GM23338 (cell line): ENCODE data around the gene NRP1. TPM values are rescaled to one million over a fixed set of nuclear protein-coding genes. Genes with fewer than 3 reads are reported as not detected.

Source experiments
- ATAC-seq: fragments of 200-7000 bp; cut with Tn5 transposase; 3 replicates; pipeline ENCODE4 v1.9.1; 2020
- DNase-seq: peaks from one replicate; pipeline ENCODE4 v3.0.0-alpha.2; 2015; ENCODE audit warnings: low spot score
- H2AFZ ChIP-seq: fragments of 200-600 bp; sonication (generic); 2 replicates; pipeline ENCODE4 v1.8.0; 2016; ENCODE audit warnings: antibody characterized with exemption, mild to moderate bottlenecking, moderate library complexity
- H3F3A ChIP-seq: fragments of 200-600 bp; sonication (generic); replicated peaks from 2 replicates; pipeline ENCODE4 v1.8.0; 2017; ENCODE audit warnings: antibody characterized with exemption, mixed run types, low read depth
- H3K27ac ChIP-seq: fragments of 200-600 bp; sonication (generic); 2 replicates; pipeline ENCODE4 v1.6.1; 2016; ENCODE audit warnings: low read depth
- H3K27me3 ChIP-seq: fragments of 200-600 bp; sonication (generic); 2 replicates; pipeline ENCODE4 v1.8.0; 2016; ENCODE audit warnings: mild to moderate bottlenecking, mixed run types, moderate library complexity; ENCODE audit not compliant: insufficient read depth
- H3K36me3 ChIP-seq: fragments of 200-600 bp; sonication (generic); 2 replicates; pipeline ENCODE4 v1.8.0; 2016; ENCODE audit warnings: mild to moderate bottlenecking; ENCODE audit not compliant: insufficient read depth
- H3K4me1 ChIP-seq: fragments of 200-600 bp; sonication (generic); 2 replicates; pipeline ENCODE4 v1.8.0; 2016; ENCODE audit warnings: mild to moderate bottlenecking, moderate library complexity; ENCODE audit not compliant: insufficient read depth
- H3K4me2 ChIP-seq: fragments of 200-600 bp; sonication (generic); 2 replicates; pipeline ENCODE4 v1.7.1; 2017; ENCODE audit warnings: mixed run types
- H3K4me3 ChIP-seq: fragments of 200-600 bp; sonication (generic); 2 replicates; pipeline ENCODE4 v1.6.1; 2016; ENCODE audit warnings: mixed run types
- H3K79me2 ChIP-seq: fragments of 200-600 bp; sonication (generic); replicated peaks from 2 replicates; pipeline ENCODE4 v1.8.0; 2017; ENCODE audit warnings: mild to moderate bottlenecking; ENCODE audit not compliant: insufficient read depth
- H3K9me2 ChIP-seq: fragments of 200-600 bp; sonication (generic); 2 replicates; pipeline ENCODE4 v1.8.0; 2017; ENCODE audit not compliant: insufficient read depth
- H4K20me1 ChIP-seq: fragments of 200-600 bp; sonication (generic); replicated peaks from 2 replicates; pipeline ENCODE4 v1.8.0; 2017; ENCODE audit warnings: mild to moderate bottlenecking; ENCODE audit not compliant: insufficient read depth
- H3K27ac Mint-ChIP-seq: 2 replicates; pipeline ENCODE4 v1.8.0; 2020; ENCODE audit warnings: inconsistent platforms, mild to moderate bottlenecking, moderate library complexity, mixed read lengths
- H3K27me3 Mint-ChIP-seq: 3 replicates; pipeline ENCODE4 v1.8.0; 2022; ENCODE audit warnings: low read depth, mild to moderate bottlenecking, moderate library complexity, mixed read lengths, inconsistent platforms; ENCODE audit not compliant: insufficient read depth, poor library complexity
- H3K36me3 Mint-ChIP-seq: 3 replicates; pipeline ENCODE4 v1.8.0; 2021; ENCODE audit warnings: low read depth, mild to moderate bottlenecking, inconsistent platforms, moderate library complexity, mixed read lengths
- H3K4me1 Mint-ChIP-seq: 3 replicates; pipeline ENCODE4 v1.8.0; 2020; ENCODE audit warnings: mild to moderate bottlenecking, inconsistent platforms, mixed read lengths
- H3K4me3 Mint-ChIP-seq: 3 replicates; pipeline ENCODE4 v1.8.0; 2021; ENCODE audit warnings: moderate library complexity, mild to moderate bottlenecking, inconsistent platforms, mixed read lengths
- H3K9me3 Mint-ChIP-seq: 3 replicates; pipeline ENCODE4 v1.8.0; 2020; ENCODE audit warnings: moderate library complexity, mild to moderate bottlenecking, inconsistent platforms, mixed read lengths
- CREB1 ChIP-seq: fragments of 250-450 bp; sonication (Bioruptor Pico); IDR thresholded peaks from 2 replicates; pipeline ENCODE4 v1.5.0; 2020; ENCODE audit warnings: low read depth, mild to moderate bottlenecking, moderate library complexity
- EZH2 ChIP-seq: fragments of 200-600 bp; sonication (generic); IDR thresholded peaks from one replicate; pipeline ENCODE4 v1.8.0; 2017; ENCODE audit warnings: antibody characterized with exemption, mild to moderate bottlenecking, low read depth; ENCODE audit not compliant: unreplicated experiment
- EZH2phosphoT487 ChIP-seq: fragments of 200-600 bp; sonication (generic); IDR thresholded peaks from one replicate; pipeline ENCODE4 v1.8.1; 2018; ENCODE audit warnings: antibody characterized with exemption; ENCODE audit not compliant: unreplicated experiment
- JUNB ChIP-seq: IDR thresholded peaks from one replicate; pipeline ENCODE4 v1.6.1; 2016; ENCODE audit warnings: antibody characterized with exemption; ENCODE audit not compliant: unreplicated experiment
- NANOG ChIP-seq: IDR thresholded peaks from 2 replicates; pipeline ENCODE4 v1.6.1; 2016; ENCODE audit warnings: antibody characterized with exemption, borderline replicate concordance
- POLR2AphosphoS5 ChIP-seq: IDR thresholded peaks from 2 replicates; pipeline ENCODE4 v1.6.1; 2016; ENCODE audit warnings: antibody characterized with exemption, low read depth
- STAT1 ChIP-seq: IDR thresholded peaks from one replicate; pipeline ENCODE4 v1.6.1; 2016; ENCODE audit warnings: antibody characterized with exemption; ENCODE audit not compliant: unreplicated experiment
- ZNF114 ChIP-seq: fragments of 250-450 bp; sonication (Bioruptor Pico); IDR thresholded peaks from 2 replicates; pipeline ENCODE4 v1.5.0; 2020; ENCODE audit warnings: mild to moderate bottlenecking, moderate library complexity
- ZNF331 ChIP-seq: fragments of 250-450 bp; sonication (Bioruptor Pico); IDR thresholded peaks from 2 replicates; pipeline ENCODE4 v1.5.0; 2020; ENCODE audit warnings: low read depth, mild to moderate bottlenecking, moderate library complexity
- polyA plus RNA-seq: library from polyadenylated mRNA; unstranded; fragments of >200 nt; fragmentation: Nextera tagmentation; extraction: Ambion mirVana; gene quantifications from 2 replicates; pipeline ENCODE4 v1.2.1, GENCODE V29; 2016
- total RNA-seq: library from RNA; depleted of rRNA; stranded (reverse); fragments of >200 nt; shearing (Covaris generic); gene quantifications from 2 replicates; pipeline ENCODE4 v1.2.3, GENCODE V29; 2014
- TF ChIP-seq, protein P1 (sequence below): IDR thresholded peaks from 2 replicates; pipeline ENCODE4 v1.6.1; 2016; ENCODE audit warnings: antibody characterized with exemption
- TF ChIP-seq, protein P2 (sequence below): IDR thresholded peaks from one replicate; pipeline ENCODE4 v1.6.1; 2018; ENCODE audit warnings: antibody characterized with exemption; ENCODE audit not compliant: unreplicated experiment
- TF ChIP-seq, protein P3 (sequence below): fragments of 250-450 bp; sonication (Bioruptor Pico); IDR thresholded peaks from 2 replicates; pipeline ENCODE4 v1.5.0; 2020; ENCODE audit warnings: mild to moderate bottlenecking, moderate library complexity
- TF ChIP-seq, protein P4 (sequence below), 2 experiments: fragments of 200-600 bp in 1 of 2; sonication (generic) in 1 of 2; conservative IDR thresholded peaks; 2 replicates each; pipeline versions ENCODE4 v1.5.1 to v1.6.1; 2016 to 2017; ENCODE audit warnings: antibody characterized with exemption in 2 of 2, low read depth in 2 of 2, mild to moderate bottlenecking in 2 of 2, moderate library complexity in 1 of 2

The NRP1 gene
- total and polyA plus RNA-seq, 2 experiments from 2014 or later: 2.9 to 3.5 TPM

- no peaks in the 10 kb centered on the region for H3K36me3 Mint-ChIP-seq
- Histone ChIP-seq H3K4me1 (no peaks in the 10 kb centered on the region), H3K4me3 (no peak overlapping the region), H2AFZ (no peak overlapping the region), H4K20me1 (no peaks in the 10 kb centered on the region), H3K36me3 (no peaks in the 10 kb centered on the region), H3K9me2 (0 out of 2 replicates have a peak, but pooled peaks cover 3% of the 10 kb centered on the region), H3K27me3 (no peaks in the 10 kb centered on the region), H3K4me2 (no peak overlapping the region), H3F3A (no peaks in the 10 kb centered on the region), H3K27ac (no peak overlapping the region), H3K79me2 (no peaks in the 10 kb centered on the region)
- H3K4me3 Mint-ChIP-seq: no peak overlapping the region
- H3K27me3 Mint-ChIP-seq: no peaks in the 10 kb centered on the region
- DNase-seq (no peak), ATAC-seq (no peak)
- TF ChIP-seq NANOG: no peak
- TF ChIP-seq EZH2: no peak
- TF ChIP-seq, protein P1, sequence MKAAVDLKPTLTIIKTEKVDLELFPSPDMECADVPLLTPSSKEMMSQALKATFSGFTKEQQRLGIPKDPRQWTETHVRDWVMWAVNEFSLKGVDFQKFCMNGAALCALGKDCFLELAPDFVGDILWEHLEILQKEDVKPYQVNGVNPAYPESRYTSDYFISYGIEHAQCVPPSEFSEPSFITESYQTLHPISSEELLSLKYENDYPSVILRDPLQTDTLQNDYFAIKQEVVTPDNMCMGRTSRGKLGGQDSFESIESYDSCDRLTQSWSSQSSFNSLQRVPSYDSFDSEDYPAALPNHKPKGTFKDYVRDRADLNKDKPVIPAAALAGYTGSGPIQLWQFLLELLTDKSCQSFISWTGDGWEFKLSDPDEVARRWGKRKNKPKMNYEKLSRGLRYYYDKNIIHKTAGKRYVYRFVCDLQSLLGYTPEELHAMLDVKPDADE: no peak
- no peak for TF ChIP-seq JUNB
- TF ChIP-seq, protein P2, sequence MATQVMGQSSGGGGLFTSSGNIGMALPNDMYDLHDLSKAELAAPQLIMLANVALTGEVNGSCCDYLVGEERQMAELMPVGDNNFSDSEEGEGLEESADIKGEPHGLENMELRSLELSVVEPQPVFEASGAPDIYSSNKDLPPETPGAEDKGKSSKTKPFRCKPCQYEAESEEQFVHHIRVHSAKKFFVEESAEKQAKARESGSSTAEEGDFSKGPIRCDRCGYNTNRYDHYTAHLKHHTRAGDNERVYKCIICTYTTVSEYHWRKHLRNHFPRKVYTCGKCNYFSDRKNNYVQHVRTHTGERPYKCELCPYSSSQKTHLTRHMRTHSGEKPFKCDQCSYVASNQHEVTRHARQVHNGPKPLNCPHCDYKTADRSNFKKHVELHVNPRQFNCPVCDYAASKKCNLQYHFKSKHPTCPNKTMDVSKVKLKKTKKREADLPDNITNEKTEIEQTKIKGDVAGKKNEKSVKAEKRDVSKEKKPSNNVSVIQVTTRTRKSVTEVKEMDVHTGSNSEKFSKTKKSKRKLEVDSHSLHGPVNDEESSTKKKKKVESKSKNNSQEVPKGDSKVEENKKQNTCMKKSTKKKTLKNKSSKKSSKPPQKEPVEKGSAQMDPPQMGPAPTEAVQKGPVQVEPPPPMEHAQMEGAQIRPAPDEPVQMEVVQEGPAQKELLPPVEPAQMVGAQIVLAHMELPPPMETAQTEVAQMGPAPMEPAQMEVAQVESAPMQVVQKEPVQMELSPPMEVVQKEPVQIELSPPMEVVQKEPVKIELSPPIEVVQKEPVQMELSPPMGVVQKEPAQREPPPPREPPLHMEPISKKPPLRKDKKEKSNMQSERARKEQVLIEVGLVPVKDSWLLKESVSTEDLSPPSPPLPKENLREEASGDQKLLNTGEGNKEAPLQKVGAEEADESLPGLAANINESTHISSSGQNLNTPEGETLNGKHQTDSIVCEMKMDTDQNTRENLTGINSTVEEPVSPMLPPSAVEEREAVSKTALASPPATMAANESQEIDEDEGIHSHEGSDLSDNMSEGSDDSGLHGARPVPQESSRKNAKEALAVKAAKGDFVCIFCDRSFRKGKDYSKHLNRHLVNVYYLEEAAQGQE: no peak
- no peak for TF ChIP-seq STAT1
- no peak for TF ChIP-seq EZH2phosphoT487
- TF ChIP-seq, protein P3, sequence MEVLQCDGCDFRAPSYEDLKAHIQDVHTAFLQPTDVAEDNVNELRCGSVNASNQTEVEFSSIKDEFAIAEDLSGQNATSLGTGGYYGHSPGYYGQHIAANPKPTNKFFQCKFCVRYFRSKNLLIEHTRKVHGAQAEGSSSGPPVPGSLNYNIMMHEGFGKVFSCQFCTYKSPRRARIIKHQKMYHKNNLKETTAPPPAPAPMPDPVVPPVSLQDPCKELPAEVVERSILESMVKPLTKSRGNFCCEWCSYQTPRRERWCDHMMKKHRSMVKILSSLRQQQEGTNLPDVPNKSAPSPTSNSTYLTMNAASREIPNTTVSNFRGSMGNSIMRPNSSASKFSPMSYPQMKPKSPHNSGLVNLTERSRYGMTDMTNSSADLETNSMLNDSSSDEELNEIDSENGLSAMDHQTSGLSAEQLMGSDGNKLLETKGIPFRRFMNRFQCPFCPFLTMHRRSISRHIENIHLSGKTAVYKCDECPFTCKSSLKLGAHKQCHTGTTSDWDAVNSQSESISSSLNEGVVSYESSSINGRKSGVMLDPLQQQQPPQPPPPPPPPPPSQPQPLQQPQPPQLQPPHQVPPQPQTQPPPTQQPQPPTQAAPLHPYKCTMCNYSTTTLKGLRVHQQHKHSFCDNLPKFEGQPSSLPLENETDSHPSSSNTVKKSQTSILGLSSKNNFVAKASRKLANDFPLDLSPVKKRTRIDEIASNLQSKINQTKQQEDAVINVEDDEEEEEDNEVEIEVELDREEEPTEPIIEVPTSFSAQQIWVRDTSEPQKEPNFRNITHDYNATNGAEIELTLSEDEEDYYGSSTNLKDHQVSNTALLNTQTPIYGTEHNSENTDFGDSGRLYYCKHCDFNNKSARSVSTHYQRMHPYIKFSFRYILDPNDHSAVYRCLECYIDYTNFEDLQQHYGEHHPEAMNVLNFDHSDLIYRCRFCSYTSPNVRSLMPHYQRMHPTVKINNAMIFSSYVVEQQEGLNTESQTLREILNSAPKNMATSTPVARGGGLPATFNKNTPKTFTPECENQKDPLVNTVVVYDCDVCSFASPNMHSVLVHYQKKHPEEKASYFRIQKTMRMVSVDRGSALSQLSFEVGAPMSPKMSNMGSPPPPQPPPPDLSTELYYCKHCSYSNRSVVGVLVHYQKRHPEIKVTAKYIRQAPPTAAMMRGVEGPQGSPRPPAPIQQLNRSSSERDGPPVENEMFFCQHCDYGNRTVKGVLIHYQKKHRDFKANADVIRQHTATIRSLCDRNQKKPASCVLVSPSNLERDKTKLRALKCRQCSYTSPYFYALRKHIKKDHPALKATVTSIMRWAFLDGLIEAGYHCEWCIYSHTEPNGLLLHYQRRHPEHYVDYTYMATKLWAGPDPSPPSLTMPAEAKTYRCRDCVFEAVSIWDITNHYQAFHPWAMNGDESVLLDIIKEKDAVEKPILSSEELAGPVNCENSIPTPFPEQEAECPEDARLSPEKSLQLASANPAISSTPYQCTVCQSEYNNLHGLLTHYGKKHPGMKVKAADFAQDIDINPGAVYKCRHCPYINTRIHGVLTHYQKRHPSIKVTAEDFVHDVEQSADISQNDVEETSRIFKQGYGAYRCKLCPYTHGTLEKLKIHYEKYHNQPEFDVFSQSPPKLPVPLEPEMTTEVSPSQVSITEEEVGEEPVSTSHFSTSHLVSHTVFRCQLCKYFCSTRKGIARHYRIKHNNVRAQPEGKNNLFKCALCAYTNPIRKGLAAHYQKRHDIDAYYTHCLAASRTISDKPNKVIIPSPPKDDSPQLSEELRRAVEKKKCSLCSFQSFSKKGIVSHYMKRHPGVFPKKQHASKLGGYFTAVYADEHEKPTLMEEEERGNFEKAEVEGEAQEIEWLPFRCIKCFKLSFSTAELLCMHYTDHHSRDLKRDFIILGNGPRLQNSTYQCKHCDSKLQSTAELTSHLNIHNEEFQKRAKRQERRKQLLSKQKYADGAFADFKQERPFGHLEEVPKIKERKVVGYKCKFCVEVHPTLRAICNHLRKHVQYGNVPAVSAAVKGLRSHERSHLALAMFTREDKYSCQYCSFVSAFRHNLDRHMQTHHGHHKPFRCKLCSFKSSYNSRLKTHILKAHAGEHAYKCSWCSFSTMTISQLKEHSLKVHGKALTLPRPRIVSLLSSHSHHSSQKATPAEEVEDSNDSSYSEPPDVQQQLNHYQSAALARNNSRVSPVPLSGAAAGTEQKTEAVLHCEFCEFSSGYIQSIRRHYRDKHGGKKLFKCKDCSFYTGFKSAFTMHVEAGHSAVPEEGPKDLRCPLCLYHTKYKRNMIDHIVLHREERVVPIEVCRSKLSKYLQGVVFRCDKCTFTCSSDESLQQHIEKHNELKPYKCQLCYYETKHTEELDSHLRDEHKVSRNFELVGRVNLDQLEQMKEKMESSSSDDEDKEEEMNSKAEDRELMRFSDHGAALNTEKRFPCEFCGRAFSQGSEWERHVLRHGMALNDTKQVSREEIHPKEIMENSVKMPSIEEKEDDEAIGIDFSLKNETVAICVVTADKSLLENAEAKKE (CRISPR knock-in tag): no peak
- TF ChIP-seq CREB1 (CRISPR knock-in tag): no peak
- no peak for TF ChIP-seq ZNF331 (CRISPR knock-in tag)
- TF ChIP-seq, protein P4, sequence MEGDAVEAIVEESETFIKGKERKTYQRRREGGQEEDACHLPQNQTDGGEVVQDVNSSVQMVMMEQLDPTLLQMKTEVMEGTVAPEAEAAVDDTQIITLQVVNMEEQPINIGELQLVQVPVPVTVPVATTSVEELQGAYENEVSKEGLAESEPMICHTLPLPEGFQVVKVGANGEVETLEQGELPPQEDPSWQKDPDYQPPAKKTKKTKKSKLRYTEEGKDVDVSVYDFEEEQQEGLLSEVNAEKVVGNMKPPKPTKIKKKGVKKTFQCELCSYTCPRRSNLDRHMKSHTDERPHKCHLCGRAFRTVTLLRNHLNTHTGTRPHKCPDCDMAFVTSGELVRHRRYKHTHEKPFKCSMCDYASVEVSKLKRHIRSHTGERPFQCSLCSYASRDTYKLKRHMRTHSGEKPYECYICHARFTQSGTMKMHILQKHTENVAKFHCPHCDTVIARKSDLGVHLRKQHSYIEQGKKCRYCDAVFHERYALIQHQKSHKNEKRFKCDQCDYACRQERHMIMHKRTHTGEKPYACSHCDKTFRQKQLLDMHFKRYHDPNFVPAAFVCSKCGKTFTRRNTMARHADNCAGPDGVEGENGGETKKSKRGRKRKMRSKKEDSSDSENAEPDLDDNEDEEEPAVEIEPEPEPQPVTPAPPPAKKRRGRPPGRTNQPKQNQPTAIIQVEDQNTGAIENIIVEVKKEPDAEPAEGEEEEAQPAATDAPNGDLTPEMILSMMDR (conservative IDR thresholded peaks at IDR 0.05; ENCODE audit: low read depth in 2 of 2): no peak
- TF ChIP-seq ZNF114 (CRISPR knock-in tag): no peak
- no peak for TF ChIP-seq POLR2AphosphoS5
- no peak overlapping the region for H3K27ac Mint-ChIP-seq
- H3K4me1 Mint-ChIP-seq: no peaks in the 10 kb centered on the region
- H3K9me3 Mint-ChIP-seq: no peaks in the 10 kb centered on the region
These were observed 15.6 kb upstream of the NRP1 start for GRCh38 chr10:33350041-33350440.
